Karpas-422 (cell line): ENCODE results near the gene EML1. TPM values are rescaled to one million over a fixed set of nuclear protein-coding genes. Genes with fewer than 3 reads are reported as not detected.
A peak's percentile ranks its signal among the peaks of the same experiment; 100 is the strongest.

Source experiments
- DNase-seq: peaks from one replicate; pipeline ENCODE4 v3.0.0-alpha.2; 2015
- H2AFZ ChIP-seq: fragments of 200-600 bp; sonication (generic); 2 replicates; pipeline ENCODE4 v1.6.1; 2014; ENCODE audit warnings: antibody characterized with exemption, low read length, mixed read lengths
- H3K27ac ChIP-seq: fragments of 200-600 bp; sonication (generic); 2 replicates; pipeline ENCODE4 v1.5.1; 2014; ENCODE audit warnings: mild to moderate bottlenecking, low read length, moderate library complexity
- H3K27me3 ChIP-seq: fragments of 200-600 bp; sonication (generic); 2 replicates; pipeline ENCODE4 v1.6.1; 2014; ENCODE audit warnings: low read length, mixed read lengths
- H3K36me3 ChIP-seq: fragments of 200-600 bp; sonication (generic); 2 replicates; pipeline ENCODE4 v1.6.1; 2014; ENCODE audit warnings: low read length, mixed read lengths; ENCODE audit not compliant: insufficient read depth
- H3K4me1 ChIP-seq: fragments of 200-600 bp; sonication (generic); 2 replicates; pipeline ENCODE4 v1.6.1; 2014; ENCODE audit warnings: mild to moderate bottlenecking, low read length, mixed read lengths
- H3K4me2 ChIP-seq: fragments of 200-600 bp; sonication (generic); 2 replicates; pipeline ENCODE4 v1.6.1; 2014; ENCODE audit warnings: low read length, low read depth, mild to moderate bottlenecking; ENCODE audit not compliant: poor library complexity, severe bottlenecking
- H3K4me3 ChIP-seq: fragments of 200-600 bp; sonication (generic); 2 replicates; pipeline ENCODE4 v1.5.1; 2014; ENCODE audit warnings: mild to moderate bottlenecking, antibody characterized with exemption, low read length, mixed read lengths
- H3K79me2 ChIP-seq: fragments of 200-600 bp; sonication (generic); 2 replicates; pipeline ENCODE4 v1.6.1; 2014; ENCODE audit warnings: mild to moderate bottlenecking, low read length, mixed read lengths
- H3K9ac ChIP-seq: fragments of 200-600 bp; sonication (generic); 2 replicates; pipeline ENCODE4 v1.6.0; 2014; ENCODE audit warnings: low read length
- H3K9me2 ChIP-seq: fragments of 200-600 bp; sonication (generic), shearing (Covaris generic); replicated peaks from 2 replicates; pipeline ENCODE4 v1.6.0; 2014; ENCODE audit warnings: mild to moderate bottlenecking, low read length, moderate library complexity; ENCODE audit not compliant: insufficient read depth
- H3K9me3 ChIP-seq: fragments of 300-700, 200-600 bp; sonication (generic); 2 replicates; pipeline ENCODE4 v1.6.1; 2014; ENCODE audit warnings: low read length, mixed read lengths
- H4K20me1 ChIP-seq: fragments of 200-600 bp; sonication (generic); 2 replicates; pipeline ENCODE4 v1.6.1; 2014; ENCODE audit warnings: mild to moderate bottlenecking, antibody characterized with exemption, low read length, low read depth; ENCODE audit not compliant: insufficient read depth
- total RNA-seq: library from RNA; depleted of rRNA; stranded (reverse); fragments of >200 nt; shearing (Covaris generic); gene quantifications from 2 replicates; pipeline ENCODE4 v1.2.3, GENCODE V29; 2014; ENCODE audit warnings: low replicate concordance

EML1 gene
- total RNA-seq, 1 experiment from 2014 or later: not detected

- no peaks in the 10 kb centered on the region for H3K4me1 ChIP-seq
- no peaks in the 10 kb centered on the region for H3K9me3 ChIP-seq
- no peaks in the 10 kb centered on the region for H3K9me2 ChIP-seq
- H3K9ac ChIP-seq: no peak overlapping the region
- no peak for DNase-seq
- no peaks in the 10 kb centered on the region for H3K27me3 ChIP-seq
- H3K4me2 ChIP-seq: no peak overlapping the region
- no peaks in the 10 kb centered on the region for H3K36me3 ChIP-seq
- no peaks in the 10 kb centered on the region for H3K79me2 ChIP-seq
- H4K20me1 ChIP-seq: no peaks in the 10 kb centered on the region
- no peak overlapping the region for H2AFZ ChIP-seq
- no peak overlapping the region for H3K4me3 ChIP-seq
- no peak overlapping the region for H3K27ac ChIP-seq
These were observed 99.2 kb downstream of the EML1 start for GRCh38 chr14:99892406-99892805.

- H3K36me3 ChIP-seq: no peaks in the 10 kb centered on the region
- no peaks in the 10 kb centered on the region for H4K20me1 ChIP-seq
- H3K9me2 ChIP-seq: no peaks in the 10 kb centered on the region
- H2AFZ ChIP-seq: no peak overlapping the region
- DNase-seq: no peak
- H3K27ac ChIP-seq: no peak overlapping the region
- H3K4me3 ChIP-seq: no peak overlapping the region
- no peak overlapping the region for H3K4me2 ChIP-seq
- H3K79me2 ChIP-seq: no peaks in the 10 kb centered on the region
- no peak overlapping the region for H3K9ac ChIP-seq
- no peaks in the 10 kb centered on the region for H3K27me3 ChIP-seq
- H3K4me1 ChIP-seq: no peaks in the 10 kb centered on the region
- H3K9me3 ChIP-seq: no peaks in the 10 kb centered on the region
These were observed 103.1 kb downstream of the EML1 start for GRCh38 chr14:99896361-99896760.

GRCh38 chr14:99899578-99900178 lies 106.5 kb downstream of the EML1 start:
- no peaks in the 10 kb centered on the region for H3K9me2 ChIP-seq
- no peak overlapping the region for H2AFZ ChIP-seq
- no peaks in the 10 kb centered on the region for H4K20me1 ChIP-seq
- H3K9ac ChIP-seq: no peak overlapping the region
- H3K79me2 ChIP-seq: no peaks in the 10 kb centered on the region
- peak; percentile 77 for DNase-seq
- H3K27me3 ChIP-seq: no peaks in the 10 kb centered on the region
- no peaks in the 10 kb centered on the region for H3K36me3 ChIP-seq
- no peaks in the 10 kb centered on the region for H3K4me1 ChIP-seq
- H3K4me3 ChIP-seq: no peak overlapping the region
- H3K27ac ChIP-seq: no peak overlapping the region
- H3K9me3 ChIP-seq: no peaks in the 10 kb centered on the region
- H3K4me2 ChIP-seq: no peak overlapping the region

- Histone ChIP-seq H3K4me3 (no peak overlapping the region), H3K36me3 (no peaks in the 10 kb centered on the region), H3K27me3 (no peaks in the 10 kb centered on the region), H3K4me2 (no peak overlapping the region), H3K4me1 (no peaks in the 10 kb centered on the region), H3K9me2 (no peaks in the 10 kb centered on the region), H3K79me2 (no peaks in the 10 kb centered on the region), H3K9me3 (no peaks in the 10 kb centered on the region), H2AFZ (no peak overlapping the region), H3K9ac (no peak overlapping the region), H3K27ac (no peak overlapping the region), H4K20me1 (no peaks in the 10 kb centered on the region)
- no peak for DNase-seq
These were observed 109.7 kb downstream of the EML1 start for GRCh38 chr14:99902925-99903324.

- H3K4me2 ChIP-seq: no peak overlapping the region
- H3K79me2 ChIP-seq: no peaks in the 10 kb centered on the region
- no peaks in the 10 kb centered on the region for H3K36me3 ChIP-seq
- no peak for DNase-seq
- H3K9me3 ChIP-seq: no peaks in the 10 kb centered on the region
- H3K9me2 ChIP-seq: no peaks in the 10 kb centered on the region
- H2AFZ ChIP-seq: no peak overlapping the region
- no peaks in the 10 kb centered on the region for H3K4me1 ChIP-seq
- no peaks in the 10 kb centered on the region for H4K20me1 ChIP-seq
- H3K4me3 ChIP-seq: no peak overlapping the region
- H3K27ac ChIP-seq: no peak overlapping the region
- H3K9ac ChIP-seq: no peak overlapping the region
- no peaks in the 10 kb centered on the region for H3K27me3 ChIP-seq
These were observed 111.3 kb downstream of the EML1 start for GRCh38 chr14:99904506-99904905.

GRCh38 chr14:99905121-99905520 lies 111.9 kb downstream of the EML1 start:
- no peak overlapping the region for H3K27ac ChIP-seq
- H2AFZ ChIP-seq: no peak overlapping the region
- no peaks in the 10 kb centered on the region for H3K4me1 ChIP-seq
- H3K9ac ChIP-seq: no peak overlapping the region
- no peaks in the 10 kb centered on the region for H3K9me3 ChIP-seq
- H3K79me2 ChIP-seq: no peaks in the 10 kb centered on the region
- H3K36me3 ChIP-seq: no peaks in the 10 kb centered on the region
- H3K27me3 ChIP-seq: no peaks in the 10 kb centered on the region; the same call in 1 of the 2 replicates
- H3K9me2 ChIP-seq: no peaks in the 10 kb centered on the region
- no peaks in the 10 kb centered on the region for H4K20me1 ChIP-seq
- no peak overlapping the region for H3K4me3 ChIP-seq
- no peak for DNase-seq
- H3K4me2 ChIP-seq: no peak overlapping the region

GRCh38 chr14:99907761-99908652 lies 114.8 kb downstream of the EML1 start:
- Histone ChIP-seq H3K9ac (no peak overlapping the region), H3K9me3 (no peaks in the 10 kb centered on the region), H3K4me2 (no peak overlapping the region), H3K27me3 (no peaks in the 10 kb centered on the region; the same call in 1 of the 2 replicates), H3K36me3 (no peaks in the 10 kb centered on the region), H3K27ac (no peak overlapping the region), H3K4me1 (no peaks in the 10 kb centered on the region), H3K79me2 (no peaks in the 10 kb centered on the region), H4K20me1 (no peaks in the 10 kb centered on the region), H3K9me2 (no peaks in the 10 kb centered on the region), H2AFZ (no peak overlapping the region), H3K4me3 (no peak overlapping the region)
- no peak for DNase-seq

- no peak overlapping the region for H2AFZ ChIP-seq
- H3K9ac ChIP-seq: no peak overlapping the region
- no peak for DNase-seq
- no peak overlapping the region for H3K4me2 ChIP-seq
- H4K20me1 ChIP-seq: no peaks in the 10 kb centered on the region
- no peaks in the 10 kb centered on the region; the same call in 1 of the 2 replicates for H3K27me3 ChIP-seq
- H3K27ac ChIP-seq: no peak overlapping the region
- no peak overlapping the region for H3K4me3 ChIP-seq
- no peaks in the 10 kb centered on the region for H3K9me2 ChIP-seq
- no peaks in the 10 kb centered on the region for H3K9me3 ChIP-seq
- no peaks in the 10 kb centered on the region for H3K79me2 ChIP-seq
- H3K4me1 ChIP-seq: no peaks in the 10 kb centered on the region
- no peaks in the 10 kb centered on the region for H3K36me3 ChIP-seq
These were observed 115.5 kb downstream of the EML1 start for GRCh38 chr14:99908653-99909250.
